NOMO-1 treated with DMSO at 0.1 percent for 48 hours (cell line): ENCODE results near the gene HDAC4.
"Not testable (repeated sequence)": the region's sequence is repeated elsewhere in the genome, so short reads cannot be mapped to it uniquely, and the experiment has no call there.

Experiments
- DNase-seq: peaks from one replicate; lab custom pipeline; 2025; ENCODE audit not compliant: unreplicated experiment; lab: John Stamatoyannopoulos, UW

Gene HDAC4

DNA sequence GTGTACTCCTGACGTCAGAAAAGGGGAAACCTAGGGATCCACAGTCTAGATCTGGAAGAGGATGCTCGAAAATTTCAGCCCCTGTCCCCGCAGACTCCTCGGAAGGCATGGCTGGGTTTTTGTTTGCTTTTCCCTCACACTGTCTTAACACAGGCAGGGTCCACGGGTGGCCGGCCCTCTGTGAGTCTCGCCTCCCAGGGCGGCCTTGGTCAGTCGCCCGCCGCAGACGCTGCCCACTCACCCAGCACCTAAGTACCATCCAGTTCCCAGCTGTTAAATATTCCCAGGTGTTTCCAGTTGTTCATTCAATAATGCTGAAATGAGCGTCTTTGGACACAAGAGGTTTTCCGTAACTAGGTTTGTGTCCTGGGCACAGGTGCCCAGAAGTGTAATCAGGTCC is 359.8 kb downstream of the HDAC4 start:
- DNase-seq, result no peak

GRCh38 chr2:239040152-239040761 is 360.6 kb downstream of the HDAC4 start:
- DNase-seq, result no peak

DNA sequence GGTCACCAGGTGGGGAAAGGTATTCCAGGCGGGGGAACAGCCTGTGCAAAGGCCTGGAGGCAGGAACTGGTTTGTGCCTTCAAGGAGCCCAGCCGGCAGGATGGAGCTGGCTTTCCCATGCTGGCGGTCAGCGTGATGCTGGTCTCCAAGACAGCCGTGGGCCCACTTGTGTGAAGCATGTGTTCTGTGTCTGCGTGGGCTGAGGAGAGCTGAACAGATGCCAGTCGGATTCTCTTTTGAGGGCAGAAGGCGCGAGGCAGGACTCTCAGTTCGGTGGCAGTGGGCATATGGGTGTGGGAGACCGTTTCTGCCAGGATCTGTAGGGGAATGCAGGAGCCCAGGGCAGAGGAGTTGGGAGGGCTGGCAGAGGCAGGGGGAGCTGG is 361.4 kb downstream of the HDAC4 start:
- DNase-seq, result no peak

DNA sequence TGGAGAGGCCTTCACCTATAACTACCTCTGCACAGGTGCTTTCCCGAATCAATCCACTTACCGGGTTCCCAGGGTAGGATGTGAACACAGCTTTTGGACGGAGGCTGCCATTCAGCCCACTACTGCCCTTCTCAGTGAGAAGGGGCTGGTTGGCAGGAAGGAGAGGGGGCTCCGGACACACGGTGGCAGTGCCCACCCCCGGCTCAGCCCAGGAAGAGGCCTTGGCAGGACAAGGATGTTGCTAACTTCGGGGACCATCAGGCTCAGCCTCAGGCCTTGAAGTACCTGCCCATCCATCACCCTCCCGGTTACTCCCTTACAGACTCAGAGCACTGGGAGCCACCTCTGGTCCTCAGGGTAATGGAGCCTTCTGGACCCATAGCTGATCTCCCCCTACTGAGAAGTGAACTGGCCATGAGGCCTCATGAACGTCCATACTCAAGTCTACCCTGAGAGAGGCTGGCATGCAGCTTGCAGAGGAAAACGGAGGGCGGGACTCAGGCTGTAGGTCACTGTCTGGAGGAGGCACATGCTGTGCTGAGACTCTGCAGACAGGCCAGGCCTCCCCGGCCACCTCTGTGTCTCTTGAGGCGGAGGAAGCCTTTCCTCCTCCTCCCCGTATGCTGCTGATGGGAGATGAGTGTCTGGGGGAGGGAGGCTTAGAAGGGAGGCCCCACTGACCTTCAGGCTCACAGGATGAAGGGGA is 361.9 kb downstream of the HDAC4 start:
- no peak for DNase-seq

DNA sequence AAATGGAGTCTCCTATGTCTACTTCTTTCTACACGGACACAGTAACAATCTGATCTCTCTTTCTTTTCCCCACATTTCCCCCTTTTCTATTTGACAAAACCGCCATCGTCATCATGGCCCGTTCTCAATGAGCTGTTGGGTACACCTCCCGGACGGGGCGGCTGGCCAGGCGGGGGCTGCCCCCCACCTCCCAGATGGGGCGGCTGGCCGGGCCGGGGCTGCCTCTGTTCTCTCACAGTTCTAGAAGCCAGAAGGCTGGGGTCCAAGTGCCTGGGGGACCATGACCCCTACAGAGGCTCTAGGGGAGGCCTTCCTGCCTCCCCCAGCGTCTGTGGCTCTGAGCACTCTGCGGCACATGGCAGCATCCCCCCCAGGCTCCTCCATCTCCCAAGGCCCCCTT is 362.5 kb downstream of the HDAC4 start:
- not testable (repeated sequence) for DNase-seq

GRCh38 chr2:239037559-239037910 is 363.3 kb downstream of the HDAC4 start:
- no peak for DNase-seq

- no peak for DNase-seq
Observed at GRCh38 chr2:239036819-239037558, 363.8 kb downstream of the HDAC4 start.

DNA sequence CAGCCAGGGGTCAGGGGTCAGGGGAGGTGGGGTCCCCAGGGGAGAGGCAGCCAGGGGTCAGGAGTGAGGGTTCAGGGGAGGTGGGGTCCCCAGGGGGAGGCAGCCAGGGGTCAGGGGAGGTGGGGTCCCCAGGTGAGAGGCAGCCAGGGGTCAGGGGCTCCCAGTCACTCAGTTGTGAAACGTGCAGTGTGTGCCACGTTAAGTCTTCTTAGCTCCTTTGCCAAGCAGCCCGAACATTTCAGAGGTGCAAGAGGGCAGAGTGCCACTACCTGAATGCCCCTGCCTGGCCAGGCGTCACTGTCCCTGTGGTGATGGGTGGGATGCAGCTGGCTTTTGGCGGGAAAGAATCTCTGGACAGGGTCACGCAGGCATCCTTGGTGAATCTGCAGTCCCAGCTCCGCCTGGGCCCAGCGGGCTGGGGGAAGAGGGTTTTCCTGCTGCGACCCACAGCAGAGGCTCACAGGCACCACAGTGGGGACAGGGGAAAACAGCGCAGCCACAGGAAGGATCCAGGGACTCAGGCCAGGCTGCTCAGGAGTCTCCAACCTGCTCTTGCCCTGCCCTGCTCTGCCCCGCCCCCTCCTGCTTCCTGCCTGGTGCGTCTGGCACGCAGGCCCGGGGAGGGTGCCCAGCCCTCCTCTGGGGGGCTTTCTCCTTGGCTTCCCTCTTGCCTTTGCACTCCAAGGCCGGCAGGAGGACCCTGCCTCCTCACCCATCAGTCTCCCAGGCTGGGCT is 364.7 kb downstream of the HDAC4 start:
- no peak for DNase-seq

DNA sequence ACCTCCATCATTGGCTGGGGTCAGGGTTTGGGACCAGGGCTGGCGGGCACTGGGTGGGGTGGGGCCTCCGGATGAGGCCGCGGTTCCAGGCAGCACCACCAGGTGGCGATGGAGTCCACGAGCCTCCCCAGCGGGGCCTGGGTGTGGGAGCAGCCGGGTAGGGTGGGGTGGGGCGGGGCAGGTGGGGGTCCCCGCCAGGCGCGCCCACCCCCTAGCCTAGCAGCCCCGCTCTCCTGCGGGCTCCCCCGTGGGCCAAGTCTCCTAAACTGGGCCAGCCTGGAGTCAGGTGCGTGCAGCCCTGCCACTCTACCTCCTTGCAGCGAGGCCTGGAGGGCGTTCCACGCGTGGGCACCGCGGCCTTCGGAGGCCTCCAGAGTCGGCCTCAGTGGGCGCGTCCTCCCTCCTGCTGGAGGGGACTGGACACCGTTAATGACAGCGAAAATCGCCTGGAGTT is 365.4 kb downstream of the HDAC4 start:
- no peak for DNase-seq

- DNase-seq, result no peak
Observed at GRCh38 chr2:239034561-239035341, 366.1 kb downstream of the HDAC4 start.

GRCh38 chr2:239033801-239034560 is 366.8 kb downstream of the HDAC4 start:
- no peak for DNase-seq

DNA sequence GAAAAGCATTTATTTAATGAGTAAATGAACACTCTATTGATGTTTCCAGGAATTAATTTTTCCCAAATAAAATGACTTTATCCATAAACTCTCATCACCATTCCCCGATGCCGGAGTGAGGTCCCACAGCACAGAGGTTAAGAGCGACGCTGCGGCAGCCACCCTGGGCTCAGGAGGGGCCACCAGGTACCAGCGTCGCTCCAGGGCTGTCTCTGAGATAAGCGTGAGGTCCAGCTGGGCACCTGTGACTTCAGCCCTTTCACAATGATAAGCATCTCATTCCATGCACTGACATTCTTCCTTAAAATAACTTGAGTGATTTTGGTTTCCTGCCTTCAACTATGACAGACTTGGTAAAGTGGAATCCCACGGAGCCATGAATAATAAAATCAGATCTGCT is 370.9 kb downstream of the HDAC4 start:
- DNase-seq, result no peak

GRCh38 chr2:239028253-239028619 is 372.6 kb downstream of the HDAC4 start:
- no peak for DNase-seq

- DNase-seq, result no peak
Observed at GRCh38 chr2:239027391-239028252, 373.2 kb downstream of the HDAC4 start.

DNA sequence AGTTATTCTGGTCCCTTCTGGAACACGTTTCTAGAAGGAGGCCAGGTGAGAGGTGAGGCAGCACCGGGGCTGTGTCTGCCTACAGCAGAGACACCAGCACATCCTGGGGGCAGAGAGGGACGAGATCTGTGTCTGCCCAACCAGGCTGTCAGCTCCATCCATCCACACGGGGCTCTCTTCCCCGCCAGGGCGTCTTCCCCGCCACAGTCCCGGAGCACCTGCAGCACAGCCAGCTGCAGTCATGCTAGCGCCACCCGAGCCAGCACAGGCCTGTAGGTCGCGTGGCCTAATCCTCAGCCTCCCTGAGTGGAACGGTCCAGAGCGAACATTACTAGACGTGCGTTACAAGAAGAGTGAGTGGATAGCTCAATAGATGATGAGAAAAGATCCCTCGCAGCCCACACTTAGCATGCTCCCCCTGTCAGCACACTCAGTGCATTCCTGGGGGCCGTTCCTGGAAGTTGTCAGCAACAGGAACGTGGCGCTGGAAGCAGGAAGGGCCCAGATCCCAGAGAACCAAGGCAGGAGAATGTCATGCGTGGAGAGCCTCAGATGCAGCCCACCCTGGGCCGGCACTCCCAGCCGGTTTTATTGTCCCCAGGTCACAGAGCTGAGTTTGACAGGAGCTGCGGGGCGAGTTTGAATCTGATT is 374.0 kb downstream of the HDAC4 start:
- no peak for DNase-seq

GRCh38 chr2:239025951-239026461 is 374.8 kb downstream of the HDAC4 start:
- no peak for DNase-seq

DNA sequence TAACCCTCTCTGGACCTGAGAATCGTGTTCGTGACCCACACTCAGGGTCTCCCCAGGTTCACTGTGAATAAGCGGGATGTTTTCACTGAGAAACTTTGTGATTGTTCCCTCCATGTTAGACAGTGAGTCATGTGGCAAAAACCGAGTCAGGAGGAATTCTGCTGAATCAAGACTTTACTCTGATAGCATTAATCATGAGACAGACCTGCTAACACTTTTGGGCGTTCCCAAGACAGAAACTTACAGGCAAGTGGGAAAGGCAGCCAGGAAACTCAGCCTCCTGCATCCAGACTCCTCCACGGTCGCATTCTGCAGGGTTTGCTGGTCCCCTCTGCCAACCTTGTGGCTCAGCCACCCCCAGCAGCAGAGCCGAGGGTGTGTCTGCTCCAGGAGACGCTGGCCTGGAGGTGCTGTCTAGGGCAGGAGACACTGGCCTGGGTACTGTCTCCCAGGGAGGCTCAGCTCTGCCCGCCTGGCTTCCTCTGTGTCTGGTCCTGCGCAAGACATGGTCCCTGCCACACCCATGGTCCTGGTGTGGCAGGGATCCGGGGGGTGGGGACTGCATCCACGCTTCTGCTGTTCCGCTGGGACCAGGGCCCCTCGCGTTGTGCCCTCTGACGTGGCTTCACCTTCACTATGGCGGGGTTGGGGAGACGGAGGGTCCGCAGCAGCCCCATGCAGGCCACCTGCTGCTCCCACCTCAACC is 375.6 kb downstream of the HDAC4 start:
- no peak for DNase-seq

- no peak for DNase-seq
Observed at GRCh38 chr2:239024226-239024625, 376.6 kb downstream of the HDAC4 start.
